Measurements from ENCODE around the gene NPIPA1.
"Not testable (repeated sequence)": the region's sequence is repeated elsewhere in the genome, so short reads cannot be mapped to it uniquely, and the experiment has no call there.

NPIPA1 gene

DNA sequence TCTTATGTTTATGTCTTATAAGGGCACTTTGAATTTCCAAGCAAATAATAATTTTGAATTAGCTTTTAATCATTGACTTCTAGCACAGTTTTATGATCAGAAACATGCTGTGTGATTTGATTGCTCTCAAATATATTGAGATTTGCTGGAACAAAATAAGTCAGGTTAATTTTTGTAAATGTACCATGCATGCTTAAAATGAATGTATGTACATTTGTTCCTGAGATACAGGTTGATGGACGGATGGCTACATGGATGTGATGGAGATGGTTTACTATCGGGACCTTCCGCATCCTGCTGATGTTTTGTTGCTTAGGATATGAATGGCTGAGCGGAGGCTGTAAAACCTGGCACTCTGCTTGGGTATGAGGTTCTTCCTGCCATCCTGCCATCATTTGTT is at the start of gene NPIPA1:
Gene NPIPA1 (plus strand): TSS at position 301 of the 400 bp plus-strand sequence. CDS start 0 bp downstream, at position 301.
- DNase-seq (ENCODE audit: low read depth in 1 of 2, low spot score in 1 of 2); in situ Hi-C loops (cut with HindIII; ENCODE audit: low pct_unique_long_range_greater_than_20kb, low sequenced_read_pairs): not testable (repeated sequence)

DNA sequence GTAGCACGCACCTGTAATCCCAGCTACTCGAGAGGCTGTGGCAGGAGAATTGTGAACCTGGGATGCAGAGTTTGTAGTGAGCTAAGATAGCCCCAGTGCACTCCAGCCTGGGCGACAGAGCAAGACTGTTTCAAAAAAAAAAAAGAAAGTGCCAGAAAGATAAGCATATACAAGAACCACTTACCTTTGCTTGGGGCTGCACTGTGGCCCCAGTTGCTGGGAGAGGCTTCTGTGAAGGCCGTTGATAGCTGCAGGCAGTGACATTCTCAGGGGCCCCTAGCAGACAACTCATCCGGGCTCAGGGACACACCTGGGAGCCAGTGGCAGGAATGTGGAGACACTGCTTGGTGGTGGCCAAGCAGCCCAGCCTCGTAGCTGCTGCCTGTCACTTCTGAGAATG is 45.1 kb upstream of the NPIPA1 start:
- DNase-seq (ENCODE audit: low read depth in 1 of 2, low spot score in 1 of 2); in situ Hi-C loops (cut with HindIII; ENCODE audit: low pct_unique_long_range_greater_than_20kb, low sequenced_read_pairs): not testable (repeated sequence)

DNA sequence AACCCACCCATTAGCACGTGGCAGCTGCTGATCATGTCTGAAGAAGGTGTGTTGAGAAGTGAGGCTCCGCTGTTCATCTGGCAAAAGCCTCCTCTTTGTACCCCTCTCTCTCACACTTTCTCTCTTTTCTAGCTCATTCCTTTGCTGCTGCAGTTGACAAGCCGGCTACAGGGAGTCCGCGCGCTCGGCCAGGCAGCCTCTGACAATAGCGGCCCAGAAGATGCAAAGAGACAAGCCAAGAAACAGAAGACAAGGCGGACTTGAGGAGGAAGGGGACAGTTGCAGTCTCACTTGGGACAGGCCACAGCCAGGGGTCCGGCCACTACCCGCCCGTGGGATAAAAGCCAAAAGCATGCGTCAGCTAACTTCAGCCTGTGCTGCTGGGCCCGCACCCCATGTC is 41.9 kb upstream of the NPIPA1 start:
- in situ Hi-C loops (cut with HindIII; ENCODE audit: low pct_unique_long_range_greater_than_20kb, low sequenced_read_pairs); DNase-seq (ENCODE audit: low read depth in 1 of 2, low spot score in 1 of 2): not testable (repeated sequence)

DNA sequence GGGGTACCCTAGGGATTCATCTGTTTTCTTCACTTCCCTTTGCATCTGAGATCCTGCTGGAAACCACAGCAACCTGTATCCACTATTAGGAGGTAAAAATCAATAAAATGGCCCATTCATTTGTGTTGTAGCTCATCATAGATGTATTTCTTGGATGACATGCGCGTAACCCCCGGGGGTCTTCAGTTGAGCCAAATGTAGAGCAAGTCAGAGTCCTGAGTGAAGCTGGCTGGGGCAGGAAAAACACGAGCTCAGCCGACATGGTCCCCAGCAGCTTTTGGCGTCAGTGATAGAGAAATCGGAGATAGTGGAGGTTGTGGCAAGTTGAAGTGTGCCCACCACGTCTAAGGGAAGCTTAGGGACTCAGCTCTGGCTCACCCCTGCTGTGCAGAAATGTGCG is 41.2 kb upstream of the NPIPA1 start:
- DNase-seq (ENCODE audit: low read depth in 1 of 2, low spot score in 1 of 2); in situ Hi-C loops (cut with HindIII; ENCODE audit: low pct_unique_long_range_greater_than_20kb, low sequenced_read_pairs): not testable (repeated sequence)

DNA sequence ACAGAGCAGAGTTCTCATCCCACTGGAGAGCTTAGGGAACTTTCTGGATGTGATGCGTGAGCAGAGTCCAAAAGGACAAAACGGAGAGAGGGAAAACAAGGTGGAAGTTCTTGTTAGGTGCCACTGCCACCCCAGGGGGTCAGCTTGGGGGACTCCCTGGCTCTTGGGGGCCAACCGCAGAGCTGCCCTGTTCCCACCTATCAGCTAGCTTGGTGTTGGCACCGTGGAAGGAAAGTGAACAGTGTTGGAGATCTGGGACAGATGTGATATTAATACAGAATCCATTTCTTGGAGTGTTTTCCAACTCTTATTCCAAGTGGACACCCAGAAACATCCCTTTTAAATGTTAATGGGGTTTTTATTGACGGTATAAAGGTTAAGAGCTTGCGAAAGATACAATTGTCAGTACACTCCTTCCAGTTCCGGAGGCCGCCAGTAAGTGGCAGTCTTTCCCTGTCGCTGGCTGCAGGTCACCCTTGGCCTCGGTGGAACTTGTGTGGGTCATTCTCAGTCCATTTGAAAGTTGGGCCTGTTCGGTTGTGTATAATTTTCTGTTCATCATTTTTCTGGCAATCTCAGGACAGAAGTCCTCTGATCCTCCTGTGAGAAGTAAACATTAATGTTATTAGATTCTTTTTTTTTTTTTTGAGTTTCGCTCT is 40.1 kb upstream of the NPIPA1 start:
- in situ Hi-C loops (cut with HindIII; ENCODE audit: low pct_unique_long_range_greater_than_20kb, low sequenced_read_pairs); DNase-seq (ENCODE audit: low read depth in 1 of 2, low spot score in 1 of 2): not testable (repeated sequence)

DNA sequence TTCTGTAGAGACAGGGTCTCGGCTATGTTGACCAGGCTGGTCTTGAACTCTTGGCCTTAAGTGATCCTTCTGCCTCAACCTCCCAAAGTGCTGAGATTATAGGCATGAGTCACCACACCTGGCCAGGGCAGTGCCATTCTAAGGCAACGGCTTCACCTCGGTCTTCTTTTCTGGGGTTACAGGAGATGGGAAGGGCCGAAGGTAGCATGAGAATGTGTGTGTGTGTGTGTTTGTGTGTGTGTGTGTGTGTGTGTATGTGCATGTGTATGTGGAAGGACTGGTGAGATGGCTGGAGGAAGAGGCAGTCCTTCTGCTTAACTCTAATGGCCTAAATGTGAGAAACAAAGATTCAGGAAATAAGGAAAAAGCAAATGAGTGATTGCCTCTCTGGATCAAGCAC is 39.1 kb upstream of the NPIPA1 start:
- DNase-seq (ENCODE audit: low read depth in 1 of 2, low spot score in 1 of 2); in situ Hi-C loops (cut with HindIII; ENCODE audit: low pct_unique_long_range_greater_than_20kb, low sequenced_read_pairs): not testable (repeated sequence)

DNA sequence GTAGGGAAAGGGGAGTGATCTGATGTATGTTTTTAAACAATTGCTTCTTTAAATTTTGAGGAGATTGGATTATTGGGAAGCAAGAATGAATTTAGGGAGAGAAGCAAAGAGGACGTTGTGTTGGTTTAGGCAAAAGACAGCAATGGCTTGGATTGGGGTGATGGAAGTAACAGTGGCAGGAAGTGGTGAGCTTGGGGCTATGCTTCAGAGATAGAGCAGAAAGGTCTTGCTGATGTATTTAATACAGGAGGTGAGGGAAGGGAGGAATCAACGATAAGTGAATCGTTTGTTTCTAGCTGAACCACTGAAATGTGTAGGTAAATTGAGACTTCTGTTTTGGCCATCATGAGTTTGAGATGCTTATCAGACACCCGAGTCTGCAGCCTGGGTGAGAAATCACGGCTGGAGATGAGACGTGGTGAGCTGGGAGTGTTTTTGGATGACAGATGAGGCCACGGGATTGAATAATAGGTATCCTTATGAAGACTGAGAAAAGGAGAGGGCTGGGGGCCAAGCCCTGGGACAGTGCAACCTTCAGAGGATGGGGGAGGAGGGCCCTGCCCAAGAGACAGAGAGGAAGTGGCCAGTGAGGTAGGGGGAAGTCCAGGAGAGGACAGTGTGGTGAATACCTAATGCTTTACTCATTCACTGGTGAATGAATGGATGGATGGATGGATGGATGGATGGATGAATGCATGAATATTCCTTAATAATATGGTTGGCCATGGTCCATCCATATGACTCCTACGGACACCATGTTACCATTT is 33.9 kb upstream of the NPIPA1 start:
- in situ Hi-C loops (cut with HindIII; ENCODE audit: low pct_unique_long_range_greater_than_20kb, low sequenced_read_pairs); DNase-seq (ENCODE audit: low read depth in 1 of 2, low spot score in 1 of 2): not testable (repeated sequence)

DNA sequence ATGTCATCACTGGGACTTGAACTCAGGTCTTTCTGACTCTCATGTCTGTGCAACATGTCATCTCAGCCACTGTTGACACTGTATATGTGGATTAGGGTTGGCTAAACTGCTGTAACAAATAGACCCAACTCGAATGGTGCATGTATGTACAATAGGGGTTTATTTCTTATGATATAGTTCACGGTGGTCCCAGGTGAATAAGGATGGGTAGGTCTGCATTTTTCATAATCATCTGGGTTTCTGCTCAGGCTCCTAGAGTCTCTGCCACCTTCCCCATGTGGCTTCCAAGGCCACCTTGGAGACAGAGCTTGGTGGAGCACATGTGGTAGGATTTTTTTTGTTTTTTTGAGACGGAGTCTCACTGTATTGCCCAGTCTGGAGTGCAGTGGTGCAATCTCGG is 27.5 kb upstream of the NPIPA1 start:
- in situ Hi-C loops (cut with HindIII; ENCODE audit: low pct_unique_long_range_greater_than_20kb, low sequenced_read_pairs); DNase-seq (ENCODE audit: low read depth in 1 of 2, low spot score in 1 of 2): not testable (repeated sequence)

DNA sequence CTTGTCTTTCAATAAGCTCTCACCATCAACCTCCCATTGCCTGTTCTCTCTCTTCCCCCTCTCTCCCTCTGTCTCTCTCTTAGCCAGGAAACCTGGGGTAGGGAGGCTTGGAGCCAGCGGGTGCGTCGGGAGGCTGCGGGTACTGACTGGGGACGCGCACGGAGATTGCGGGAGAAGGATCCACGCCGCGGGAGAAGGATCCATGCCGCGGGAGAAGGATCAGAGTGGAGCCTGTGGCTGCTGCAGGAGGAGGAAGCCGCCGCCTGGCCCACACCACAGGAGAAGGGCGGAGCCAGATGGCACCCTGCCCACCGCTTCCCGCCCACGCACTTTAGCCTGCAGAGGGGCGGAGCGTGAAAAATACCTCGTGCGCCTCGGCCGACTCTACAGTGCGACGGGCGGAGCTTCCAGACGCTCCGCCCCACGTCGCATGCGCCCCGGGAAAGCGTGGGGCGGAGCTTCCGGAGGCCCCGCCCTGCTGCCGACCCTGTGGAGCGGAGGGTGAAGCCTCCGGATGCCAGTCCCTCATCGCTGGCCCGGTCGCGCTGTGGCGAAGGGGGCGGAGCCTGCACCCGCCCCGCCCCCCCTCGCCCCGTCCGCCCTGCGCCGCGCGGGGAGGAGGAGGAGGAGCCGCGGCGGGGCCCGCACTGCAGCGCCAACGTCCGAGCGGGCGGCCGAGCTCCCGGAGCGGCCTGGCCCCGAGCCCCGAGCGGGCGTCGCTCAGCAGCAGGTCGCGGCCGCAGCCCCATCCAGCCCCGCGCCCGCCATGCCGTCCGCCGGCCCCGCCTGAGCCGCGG is 26.2 kb upstream of the NPIPA1 start:
- DNase-seq (ENCODE audit: low read depth in 1 of 2, low spot score in 1 of 2); in situ Hi-C loops (cut with HindIII; ENCODE audit: low pct_unique_long_range_greater_than_20kb, low sequenced_read_pairs): not testable (repeated sequence)

DNA sequence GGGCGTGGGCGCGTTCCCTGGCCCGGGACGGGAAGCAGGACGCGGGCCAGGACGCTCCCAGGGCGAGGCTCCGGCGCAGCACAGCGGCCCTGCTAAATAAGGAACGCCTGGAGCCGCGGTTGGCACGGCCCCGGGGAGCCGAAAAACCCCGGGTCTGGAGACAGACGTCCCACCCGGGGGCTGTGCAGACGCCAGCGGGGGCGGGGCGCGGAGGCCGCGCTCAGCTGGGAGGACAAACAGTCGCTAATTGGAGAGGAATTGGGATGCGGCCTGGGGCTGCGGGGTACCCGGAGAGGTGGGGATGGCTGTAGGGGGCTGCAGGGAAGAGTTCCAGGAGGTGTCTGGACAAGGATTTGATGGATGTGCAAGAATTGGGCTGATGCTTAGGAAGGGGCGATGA is 25.3 kb upstream of the NPIPA1 start:
- DNase-seq (ENCODE audit: low read depth in 1 of 2, low spot score in 1 of 2); in situ Hi-C loops (cut with HindIII; ENCODE audit: low pct_unique_long_range_greater_than_20kb, low sequenced_read_pairs): not testable (repeated sequence)

DNA sequence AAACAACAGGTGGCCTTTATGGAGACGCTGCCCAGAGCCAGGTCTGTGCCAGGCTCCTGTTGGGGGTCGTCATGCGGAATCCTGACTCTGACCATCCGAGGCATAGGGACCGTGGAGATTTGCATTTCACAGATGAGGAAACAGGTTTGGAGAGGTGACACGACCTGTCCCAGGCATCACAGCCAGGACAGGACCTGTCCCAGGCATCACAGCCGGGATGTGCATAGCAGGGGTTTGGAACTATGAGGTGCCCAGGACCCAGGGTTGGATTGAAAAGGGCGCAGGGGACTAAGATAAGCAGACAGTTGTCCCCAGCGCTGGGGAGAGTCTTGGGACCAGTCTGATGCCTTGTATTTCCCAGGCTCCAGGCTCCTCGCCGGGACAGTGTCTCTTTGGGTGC is 24.7 kb upstream of the NPIPA1 start:
- in situ Hi-C loops (cut with HindIII; ENCODE audit: low pct_unique_long_range_greater_than_20kb, low sequenced_read_pairs); DNase-seq (ENCODE audit: low read depth in 1 of 2, low spot score in 1 of 2): not testable (repeated sequence)

DNA sequence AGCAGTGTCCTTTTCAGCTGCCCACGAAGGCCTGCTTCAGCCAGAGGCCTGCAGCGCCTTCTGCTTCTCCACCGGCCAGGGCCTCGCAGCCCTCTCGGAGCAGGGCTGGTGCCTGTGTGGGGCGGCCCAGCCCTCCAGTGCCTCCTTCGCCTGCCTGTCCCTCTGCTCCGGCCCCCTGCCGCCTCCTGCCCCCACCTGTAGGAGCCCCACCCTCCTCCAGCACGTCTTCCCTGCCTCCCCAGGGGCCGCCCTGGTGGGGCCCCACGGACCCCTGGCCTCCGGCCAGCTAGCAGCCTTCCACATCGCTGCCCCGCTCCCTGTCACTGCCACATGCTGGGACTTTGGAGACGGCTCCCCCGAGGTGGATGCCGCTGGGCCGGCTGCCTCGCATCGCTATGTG is 18.7 kb upstream of the NPIPA1 start:
- DNase-seq (ENCODE audit: low read depth in 1 of 2, low spot score in 1 of 2); in situ Hi-C loops (cut with HindIII; ENCODE audit: low pct_unique_long_range_greater_than_20kb, low sequenced_read_pairs): not testable (repeated sequence)

DNA sequence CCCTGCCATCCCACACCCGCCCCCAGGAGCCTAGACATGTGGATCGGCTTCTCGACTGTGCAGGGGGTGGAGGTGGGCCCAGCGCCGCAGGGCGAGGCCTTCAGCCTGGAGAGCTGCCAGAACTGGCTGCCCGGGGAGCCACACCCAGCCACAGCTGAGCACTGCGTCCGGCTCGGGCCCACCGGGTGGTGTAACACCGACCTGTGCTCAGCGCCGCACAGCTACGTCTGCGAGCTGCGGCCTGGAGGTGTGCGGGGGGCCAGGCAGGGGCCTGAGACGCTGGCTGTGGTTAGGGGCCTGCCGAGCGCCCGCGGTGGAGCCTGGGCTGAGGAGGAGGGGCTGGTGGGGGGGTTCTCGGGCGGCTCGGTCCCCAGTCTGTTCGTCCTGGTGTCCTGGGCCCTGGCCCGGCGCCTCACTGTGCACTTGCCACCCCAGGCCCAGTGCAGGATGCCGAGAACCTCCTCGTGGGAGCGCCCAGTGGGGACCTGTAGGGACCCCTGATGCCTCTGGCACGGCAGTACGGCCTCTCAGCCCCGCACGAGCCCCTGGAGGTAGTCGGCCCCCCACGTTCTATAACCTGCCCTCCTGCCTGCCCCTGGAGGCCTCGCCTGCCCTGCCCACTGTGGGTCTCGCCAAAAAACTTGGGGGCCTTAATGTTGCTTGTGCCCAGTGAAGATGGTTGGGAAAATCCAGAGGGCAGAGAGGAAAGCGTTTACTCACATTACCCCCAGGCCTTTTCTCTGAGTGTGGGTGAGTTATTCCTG is 17.2 kb upstream of the NPIPA1 start:
- DNase-seq (ENCODE audit: low read depth in 1 of 2, low spot score in 1 of 2); in situ Hi-C loops (cut with HindIII; ENCODE audit: low pct_unique_long_range_greater_than_20kb, low sequenced_read_pairs): not testable (repeated sequence)

DNA sequence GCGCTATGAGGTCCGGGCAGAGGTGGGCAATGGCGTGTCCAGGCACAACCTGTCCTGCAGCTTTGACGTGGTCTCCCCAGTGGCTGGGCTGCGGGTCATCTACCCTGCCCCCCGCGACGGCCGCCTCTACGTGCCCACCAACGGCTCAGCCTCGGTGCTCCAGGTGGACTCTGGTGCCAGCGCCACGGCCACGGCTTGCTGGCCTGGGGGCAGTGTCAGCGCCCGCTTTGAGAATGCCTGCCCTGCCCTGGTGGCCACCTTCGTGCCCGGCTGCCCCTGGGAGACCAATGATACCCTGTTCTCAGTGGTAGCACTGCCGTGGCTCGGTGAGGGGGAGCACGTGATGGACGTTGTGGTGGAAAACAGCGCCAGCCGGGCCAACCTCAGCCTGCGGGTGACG is 15.0 kb upstream of the NPIPA1 start:
- DNase-seq (ENCODE audit: low read depth in 1 of 2, low spot score in 1 of 2); in situ Hi-C loops (cut with HindIII; ENCODE audit: low pct_unique_long_range_greater_than_20kb, low sequenced_read_pairs): not testable (repeated sequence)

DNA sequence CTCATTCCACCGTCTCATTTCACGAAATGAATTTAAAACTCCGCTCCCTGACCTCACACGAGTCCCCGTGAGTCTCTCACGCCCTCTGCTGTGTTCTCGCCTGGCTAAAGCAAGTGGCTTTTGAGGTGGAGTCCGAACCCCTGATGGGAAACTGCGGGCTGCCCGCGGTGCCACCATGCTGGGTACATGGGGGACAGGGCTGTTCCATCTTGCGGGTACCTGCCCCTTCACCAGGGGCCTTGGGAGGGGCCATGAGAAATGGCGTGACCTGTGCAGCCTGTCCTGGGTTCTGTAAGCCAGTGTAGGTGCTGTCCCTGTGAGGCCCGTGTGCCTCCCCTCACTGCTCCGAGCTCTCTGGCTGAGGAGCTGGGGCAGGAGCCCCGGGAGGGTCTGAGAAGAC is 14.3 kb upstream of the NPIPA1 start:
- DNase-seq (ENCODE audit: low read depth in 1 of 2, low spot score in 1 of 2); in situ Hi-C loops (cut with HindIII; ENCODE audit: low pct_unique_long_range_greater_than_20kb, low sequenced_read_pairs): not testable (repeated sequence)

DNA sequence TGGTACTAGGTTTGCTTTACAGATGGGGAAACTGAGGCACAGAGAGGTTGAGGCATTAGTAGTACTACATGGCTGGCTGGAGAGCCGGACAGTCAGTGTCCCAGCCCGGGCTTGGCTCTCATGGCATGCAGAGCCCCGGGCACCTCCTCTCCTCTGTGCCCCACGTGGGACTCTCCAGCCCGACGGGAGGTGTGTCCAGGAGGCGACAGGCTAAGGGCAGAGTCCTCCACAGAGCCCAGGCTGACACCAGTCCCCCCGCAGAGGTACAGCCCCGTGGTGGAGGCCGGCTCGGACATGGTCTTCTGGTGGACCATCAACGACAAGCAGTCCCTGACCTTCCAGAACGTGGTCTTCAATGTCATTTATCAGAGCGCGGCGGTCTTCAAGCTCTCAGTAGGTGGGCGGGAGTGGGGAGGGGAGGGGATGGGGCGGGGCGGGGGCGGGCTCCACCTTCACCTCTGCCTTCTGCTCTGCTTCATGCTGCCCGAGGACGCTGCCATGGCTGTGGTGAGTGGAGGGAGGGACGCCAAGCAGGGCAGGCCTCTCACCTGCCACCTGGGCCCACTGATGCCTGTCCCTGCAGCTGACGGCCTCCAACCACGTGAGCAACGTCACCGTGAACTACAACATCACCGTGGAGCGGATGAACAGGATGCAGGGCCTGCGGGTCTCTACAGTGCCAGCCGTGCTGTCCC is 13.7 kb upstream of the NPIPA1 start:
- DNase-seq (ENCODE audit: low read depth in 1 of 2, low spot score in 1 of 2); in situ Hi-C loops (cut with HindIII; ENCODE audit: low pct_unique_long_range_greater_than_20kb, low sequenced_read_pairs): not testable (repeated sequence)

DNA sequence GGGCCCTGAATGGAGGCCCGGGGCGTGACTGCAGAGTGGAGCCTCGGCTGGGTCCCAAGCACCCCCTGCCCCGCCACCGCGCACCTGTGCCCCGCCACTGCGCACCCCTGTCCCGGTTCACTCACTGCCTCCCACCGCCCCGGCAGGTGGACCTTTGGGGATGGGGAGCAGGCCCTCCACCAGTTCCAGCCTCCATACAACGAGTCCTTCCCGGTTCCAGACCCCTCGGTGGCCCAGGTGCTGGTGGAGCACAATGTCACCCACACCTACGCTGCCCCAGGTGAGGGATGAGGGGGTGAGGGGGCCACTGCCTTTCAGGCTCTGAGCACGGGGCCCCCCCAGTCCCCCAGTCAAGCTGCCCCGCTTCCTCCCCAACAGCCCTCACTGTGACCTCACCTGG is 12.9 kb upstream of the NPIPA1 start:
- in situ Hi-C loops (cut with HindIII; ENCODE audit: low pct_unique_long_range_greater_than_20kb, low sequenced_read_pairs); DNase-seq (ENCODE audit: low read depth in 1 of 2, low spot score in 1 of 2): not testable (repeated sequence)
